ENCODE results near the gene ACOT4. TPM values are rescaled to one million over a fixed set of nuclear protein-coding genes. Genes with fewer than 3 reads are reported as not detected.

ACOT4 gene, protein sequence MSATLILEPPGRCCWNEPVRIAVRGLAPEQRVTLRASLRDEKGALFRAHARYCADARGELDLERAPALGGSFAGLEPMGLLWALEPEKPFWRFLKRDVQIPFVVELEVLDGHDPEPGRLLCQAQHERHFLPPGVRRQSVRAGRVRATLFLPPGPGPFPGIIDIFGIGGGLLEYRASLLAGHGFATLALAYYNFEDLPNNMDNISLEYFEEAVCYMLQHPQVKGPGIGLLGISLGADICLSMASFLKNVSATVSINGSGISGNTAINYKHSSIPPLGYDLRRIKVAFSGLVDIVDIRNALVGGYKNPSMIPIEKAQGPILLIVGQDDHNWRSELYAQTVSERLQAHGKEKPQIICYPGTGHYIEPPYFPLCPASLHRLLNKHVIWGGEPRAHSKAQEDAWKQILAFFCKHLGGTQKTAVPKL
- total RNA-seq, result 0.09 and 0.33 TPM in 2 replicates

DNA sequence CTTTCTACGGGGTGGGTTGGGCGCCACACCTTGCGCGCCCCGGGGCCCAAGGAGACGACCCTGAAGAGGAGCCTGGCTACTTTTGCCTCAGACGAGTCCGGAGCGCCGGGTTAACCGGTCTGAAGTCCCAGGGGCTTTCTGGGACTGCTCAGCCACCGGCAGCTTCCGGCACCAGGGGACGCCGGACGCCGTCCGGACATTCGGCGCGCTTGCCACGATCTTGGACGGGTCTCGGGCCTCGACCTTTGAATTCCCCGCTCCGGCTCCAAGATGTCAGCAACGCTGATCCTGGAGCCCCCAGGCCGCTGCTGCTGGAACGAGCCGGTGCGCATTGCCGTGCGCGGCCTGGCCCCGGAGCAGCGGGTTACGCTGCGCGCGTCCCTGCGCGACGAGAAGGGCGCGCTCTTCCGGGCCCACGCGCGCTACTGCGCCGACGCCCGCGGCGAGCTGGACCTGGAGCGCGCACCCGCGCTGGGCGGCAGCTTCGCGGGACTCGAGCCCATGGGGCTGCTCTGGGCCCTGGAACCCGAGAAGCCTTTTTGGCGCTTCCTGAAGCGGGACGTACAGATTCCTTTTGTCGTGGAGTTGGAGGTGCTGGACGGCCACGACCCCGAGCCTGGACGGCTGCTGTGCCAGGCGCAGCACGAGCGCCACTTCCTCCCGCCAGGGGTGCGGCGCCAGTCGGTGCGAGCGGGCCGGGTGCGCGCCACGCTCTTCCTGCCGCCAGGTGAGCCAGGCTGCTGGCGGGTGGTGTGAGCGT lies at the start of gene ACOT4:
ACOT4 (plus strand) TSS at position 184 of the 760 bp plus-strand sequence; CDS start at position 271, 87 bp downstream.

DNA sequence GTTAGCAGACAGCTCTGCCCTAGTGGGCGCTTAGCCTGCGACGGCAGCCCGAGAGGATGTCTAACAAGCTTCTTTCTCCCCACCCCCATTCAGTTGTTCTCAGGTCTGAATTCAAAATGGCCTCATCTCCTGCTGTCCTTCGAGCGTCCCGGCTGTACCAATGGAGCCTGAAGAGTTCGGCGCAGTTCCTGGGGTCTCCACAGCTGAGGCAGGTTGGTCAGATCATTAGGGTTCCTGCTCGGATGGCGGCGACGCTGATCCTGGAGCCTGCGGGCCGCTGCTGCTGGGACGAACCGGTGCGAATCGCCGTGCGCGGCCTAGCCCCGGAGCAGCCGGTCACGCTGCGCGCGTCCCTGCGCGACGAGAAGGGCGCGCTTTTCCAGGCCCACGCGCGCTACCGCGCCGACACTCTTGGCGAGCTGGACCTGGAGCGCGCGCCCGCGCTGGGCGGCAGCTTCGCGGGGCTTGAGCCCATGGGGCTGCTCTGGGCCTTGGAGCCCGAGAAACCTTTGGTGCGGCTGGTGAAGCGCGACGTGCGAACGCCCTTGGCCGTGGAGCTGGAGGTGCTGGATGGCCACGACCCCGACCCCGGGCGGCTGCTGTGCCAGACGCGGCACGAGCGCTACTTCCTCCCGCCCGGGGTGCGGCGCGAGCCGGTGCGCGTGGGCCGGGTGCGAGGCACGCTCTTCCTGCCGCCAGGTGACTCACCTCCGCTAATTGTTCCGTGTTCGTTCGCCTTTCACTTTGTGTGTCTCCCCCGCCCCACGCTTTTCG lies 22.3 kb upstream of the ACOT4 start, which contains the start of gene ACOT2:
ACOT2 (plus strand) TSS at position 29 of the 774 bp plus-strand sequence; CDS start at position 57, 28 bp downstream.

DNA sequence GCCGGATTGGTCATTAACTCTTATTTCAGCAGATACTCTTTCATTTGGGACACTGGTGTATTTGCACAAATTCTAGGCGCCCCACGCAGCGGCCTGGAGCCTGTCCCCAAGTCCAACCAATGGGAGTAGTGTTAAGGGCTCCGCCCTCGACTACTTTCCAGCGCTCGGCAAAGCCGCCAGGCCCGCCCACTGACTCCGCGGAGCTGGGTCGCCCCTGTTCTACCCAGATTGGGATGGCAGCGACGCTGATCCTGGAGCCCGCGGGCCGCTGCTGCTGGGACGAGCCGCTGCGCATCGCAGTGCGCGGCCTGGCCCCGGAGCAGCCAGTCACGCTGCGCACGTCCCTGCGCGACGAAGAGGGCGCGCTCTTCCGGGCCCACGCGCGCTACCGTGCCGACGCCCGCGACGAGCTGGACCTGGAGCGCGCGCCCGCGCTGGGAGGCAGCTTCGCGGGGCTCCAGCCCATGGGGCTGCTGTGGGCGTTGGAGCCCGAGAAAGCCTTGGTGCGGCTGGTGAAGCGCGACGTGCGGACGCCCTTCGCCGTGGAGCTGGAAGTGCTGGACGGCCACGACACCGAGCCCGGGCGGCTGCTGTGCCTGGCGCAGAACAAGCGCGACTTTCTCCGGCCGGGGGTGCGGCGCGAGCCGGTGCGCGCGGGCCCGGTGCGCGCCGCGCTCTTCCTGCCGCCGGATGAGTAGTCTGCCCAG lies 20.8 kb downstream of the ACOT4 start, which contains the start of gene ACOT6:
ACOT6 (plus strand) TSS at position 179 of the 707 bp plus-strand sequence; CDS start at position 234, 55 bp downstream.

DNA sequence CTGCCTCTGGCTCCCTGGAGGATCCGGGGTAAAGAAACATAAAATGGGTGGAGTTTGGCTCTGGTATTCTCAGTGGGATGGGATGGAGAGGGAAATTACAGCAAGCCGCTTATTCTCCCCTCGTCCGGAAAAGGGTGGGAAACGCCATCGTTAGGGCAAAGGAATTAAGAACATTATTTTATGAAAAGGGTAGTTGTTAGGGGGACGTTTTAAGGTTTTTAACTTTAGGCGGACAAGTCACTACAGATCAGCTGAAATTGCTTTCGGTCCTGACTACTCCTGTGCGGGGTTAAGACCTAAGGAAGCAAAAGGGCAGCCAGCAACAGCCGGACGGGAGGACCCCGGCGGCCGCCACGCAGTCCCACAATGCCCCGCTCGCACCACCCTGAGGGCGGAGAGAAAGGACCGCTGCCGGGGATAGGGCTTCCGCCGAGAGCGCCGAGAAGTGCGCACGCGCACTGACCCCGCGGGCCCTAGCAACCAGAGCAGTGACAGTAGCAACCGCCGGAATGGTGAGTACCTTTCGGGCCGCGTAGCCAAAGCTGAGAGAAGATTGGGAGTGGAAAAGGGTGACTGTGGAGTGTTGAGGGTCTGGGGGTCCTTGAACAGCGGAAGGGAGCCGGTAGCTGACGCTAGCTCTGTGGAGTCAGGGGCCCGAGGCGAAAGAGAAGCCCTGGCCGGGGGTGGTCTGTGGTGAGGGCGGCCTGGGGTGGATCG lies 53.0 kb downstream of the ACOT4 start, which contains the start of gene DNAL1:
DNAL1 (plus strand) TSS at position 456 of the 717 bp plus-strand sequence; CDS start at position 510, 54 bp downstream.

Other genes starting within 250 kb of the ACOT4 start
- 64.6 and 94.4 TPM in 2 replicates for gene NUMB, start 133.3 kb upstream of the ACOT4 start, total RNA-seq
- 14.6 and 16.8 TPM in 2 replicates for gene RIOX1, start 100.9 kb upstream of the ACOT4 start, total RNA-seq
- 0.60 and 1.8 TPM in 2 replicates for gene ACOT1, start 54.7 kb upstream of the ACOT4 start, total RNA-seq
- gene HEATR4, start 32.9 kb upstream of the ACOT4 start, total RNA-seq, result 0.09 TPM in 1 of 2 replicates, not detected in the other
- 8.8 and 18.3 TPM in 2 replicates for gene ACOT2, start 22.7 kb upstream of the ACOT4 start, total RNA-seq
- gene ACOT6, start 20.6 kb downstream of the ACOT4 start, total RNA-seq, result not detected in 2 replicates
- 4.4 and 6.5 TPM in 2 replicates for gene DNAL1, start 53.1 kb downstream of the ACOT4 start, total RNA-seq
- 15.1 and 18.9 TPM in 2 replicates for gene PNMA1, start 122.5 kb downstream of the ACOT4 start, total RNA-seq

Measured in dermis lymphatic vessel endothelial cell (primary cell).